Heart left ventricle (tissue), 16 donors: Measurements from ENCODE around the gene TNFAIP3. TPM values are rescaled to one million over a fixed set of nuclear protein-coding genes. Genes with fewer than 3 reads are reported as not detected.
A peak's percentile ranks its signal among the peaks of the same experiment; 100 is the strongest.

Experiments
- ATAC-seq, 4 donors: fragments of 200-7000 bp; cut with Tn5 transposase; one replicate each; pipeline ENCODE4 v1.9.1; 2020 to 2022; ENCODE audit warnings: moderate library complexity in 4 of 4, mild to moderate bottlenecking in 3 of 4, moderate number of reproducible peaks in 1 of 4
- DNase-seq, 5 donors: peaks; one replicate each; pipeline ENCODE4 v3.0.0-alpha.2; 2020
- H3K27ac ChIP-seq, 12 donors: fragments of 200-600 bp; sonication (generic) in 4 of 12; one replicate each; pipeline versions ENCODE4 v1.5.0 to v1.8.0; 2016 to 2022; ENCODE audit warnings: mild to moderate bottlenecking in 2 of 12
- H3K27me3 ChIP-seq, 9 donors: fragments of 200-600 bp; sonication (generic) in 2 of 9; one replicate each; pipeline versions ENCODE4 v1.5.1 to v1.8.0; 2016 to 2022; ENCODE audit warnings: mild to moderate bottlenecking in 3 of 9
- H3K36me3 ChIP-seq, 9 donors: fragments of 200-600 bp; sonication (generic) in 2 of 9; one replicate each; pipeline versions ENCODE4 v1.5.0 to v1.8.0; 2018 to 2022; ENCODE audit warnings: mild to moderate bottlenecking in 2 of 9
- H3K4me1 ChIP-seq, 12 donors: fragments of 200-600 bp; sonication (generic) in 4 of 12; one replicate each; pipeline versions ENCODE4 v1.5.0 to v1.8.0; 2016 to 2022; ENCODE audit warnings: mild to moderate bottlenecking in 3 of 12
- H3K4me3 ChIP-seq, 12 donors: fragments of 200-600 bp; sonication (generic) in 4 of 12; one replicate each; pipeline versions ENCODE4 v1.5.0 to v1.8.0; 2017 to 2022; ENCODE audit warnings: mild to moderate bottlenecking in 9 of 12, moderate library complexity in 4 of 12
- H3K9me3 ChIP-seq, 12 donors: fragments of 200-600 bp; sonication (generic) in 4 of 12; one replicate each; pipeline versions ENCODE4 v1.5.0 to v1.8.0; 2016 to 2022; ENCODE audit warnings: mild to moderate bottlenecking in 1 of 12
- POLR2A ChIP-seq, 2 donors: fragments of 450-650 bp; IDR thresholded peaks; one replicate each; pipeline ENCODE4 v1.6.1; 2017; ENCODE audit warnings: antibody characterized with exemption in 2 of 2, mild to moderate bottlenecking in 2 of 2, moderate library complexity in 2 of 2
- WGBS, 4 donors: extraction: QIAGEN DNeasy Blood & Tissue Kit in 2 of 4; methylation state at CpG; one replicate each; pipeline versions ENCODE4 v1.1.5 to v1.1.7; 2013 to 2018; 5-methylcytosine and 5-hydroxymethylcytosine counted together
- intact Hi-C, 10 donors: fragments of 100-400 bp; cut with DNase I; formaldehyde crosslinking; loops; one replicate each; pipeline versions ENCODE4 v1.11.1 to v1.14.2; 2022
- polyA plus RNA-seq, 2 donors: library from polyadenylated mRNA; stranded (reverse); fragments of 200-250 nt; gene quantifications; one replicate each; pipeline ENCODE4 v1.2.3, GENCODE V29; 2013
- total RNA-seq, 9 donors: library from RNA; depleted of rRNA in 2 of 9; stranded (reverse); fragments of >200 nt in 2 of 9; fragmentation: NEBNext Ultra II Directional in 3 of 9; extraction: Animal tissue kit (Norgen Biotek cat#: 25700) in 3 of 9; gene quantifications; one replicate each; pipeline versions ENCODE4 v1.1.0 to v1.2.4, GENCODE V29; 2016 to 2023
- TF ChIP-seq, protein P1 (sequence below), 12 donors: fragments of 200-600 bp; sonication (generic) in 4 of 12; IDR thresholded peaks; one replicate each; pipeline versions ENCODE4 v1.5.0 to v1.8.0; 2018 to 2022; ENCODE audit warnings: antibody characterized with exemption in 12 of 12, mild to moderate bottlenecking in 5 of 12
- donor health status: ischemic (EF 13 %, LVEDD 7.1; RV severe dilation, severe dysfunction).
- donor health status: healthy with polysubstance abuse.
- donor health status: DM: no; HTN: yes; CAD: no.
- donor health status: DM: no; HTN: no; CAD: no.
- donor health status: ischemic (EF 25% LVEDD 6.9; RV normal size, moderate dysfunction).
- donor health status: ischemic (EF 25% LVEDD 5.7; RV mildly dilated, moderate dysfunction).
- donor health status: healthy.
- donor health status: DM: yes; HTN: yes; CAD: no.
- donor health status: ischemic (EF 35%, LVEDD 5.7; RV mildly dilated, moderate dysfunction).
- donor health status: nonischemic (EF 11% LVEDD 7.7; RV severe dilation, severe dysfunction).
- donor health status: DM: yes; HTN: yes; CAD: no.
- donor health status: PGD.
- donor health status: ischemic (EF 29% LVEDD 5.4; RV normal size, mild dysfunction).
- donor health status: nonischemic (EF 23%, LVEDD 6.1; RV moderate dilation, normal function).

The TNFAIP3 gene
- total and polyA plus RNA-seq, 11 donors, result 3.0 to 33.7 (median 4.7) TPM

DNA sequence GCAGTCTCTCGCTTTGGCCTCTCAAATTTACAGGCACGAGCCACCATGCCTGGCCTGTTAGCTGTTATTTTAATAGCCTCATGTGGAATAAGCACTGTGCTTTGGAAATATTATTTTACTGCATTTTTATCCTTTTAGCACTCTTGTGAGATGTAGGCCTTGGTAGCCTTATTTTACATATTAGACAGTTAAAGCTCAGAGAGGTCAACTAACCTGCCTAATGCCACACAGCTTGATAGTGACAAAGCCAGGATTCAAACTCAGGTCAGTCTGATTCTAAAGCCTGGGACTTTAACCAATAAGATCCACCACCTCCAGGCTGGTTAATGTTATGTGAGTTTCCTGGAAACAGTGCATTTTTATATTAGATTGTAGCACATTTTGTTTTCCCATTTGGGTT, 9.5 kb downstream of the TNFAIP3 start:
- Histone ChIP-seq H3K9me3 (no peaks in the 10 kb centered on the region), H3K4me3 (no peak overlapping the region), H3K27me3 (no peaks in the 10 kb centered on the region), H3K4me1 (peaks cover 0 to 82% (median 28%) of the 10 kb centered on the region in 12 donors), H3K36me3 (peaks cover 0 to 89% (median 76%) of the 10 kb centered on the region in 9 donors), H3K27ac (no peak overlapping the region)
- ATAC-seq (no peak), DNase-seq (no peak)
- TF ChIP-seq POLR2A (IDR thresholded peaks at IDR 0.05), result no peak
- TF ChIP-seq, protein P1, sequence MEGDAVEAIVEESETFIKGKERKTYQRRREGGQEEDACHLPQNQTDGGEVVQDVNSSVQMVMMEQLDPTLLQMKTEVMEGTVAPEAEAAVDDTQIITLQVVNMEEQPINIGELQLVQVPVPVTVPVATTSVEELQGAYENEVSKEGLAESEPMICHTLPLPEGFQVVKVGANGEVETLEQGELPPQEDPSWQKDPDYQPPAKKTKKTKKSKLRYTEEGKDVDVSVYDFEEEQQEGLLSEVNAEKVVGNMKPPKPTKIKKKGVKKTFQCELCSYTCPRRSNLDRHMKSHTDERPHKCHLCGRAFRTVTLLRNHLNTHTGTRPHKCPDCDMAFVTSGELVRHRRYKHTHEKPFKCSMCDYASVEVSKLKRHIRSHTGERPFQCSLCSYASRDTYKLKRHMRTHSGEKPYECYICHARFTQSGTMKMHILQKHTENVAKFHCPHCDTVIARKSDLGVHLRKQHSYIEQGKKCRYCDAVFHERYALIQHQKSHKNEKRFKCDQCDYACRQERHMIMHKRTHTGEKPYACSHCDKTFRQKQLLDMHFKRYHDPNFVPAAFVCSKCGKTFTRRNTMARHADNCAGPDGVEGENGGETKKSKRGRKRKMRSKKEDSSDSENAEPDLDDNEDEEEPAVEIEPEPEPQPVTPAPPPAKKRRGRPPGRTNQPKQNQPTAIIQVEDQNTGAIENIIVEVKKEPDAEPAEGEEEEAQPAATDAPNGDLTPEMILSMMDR (IDR thresholded peaks at IDR 0.05), result no peak
- 94 to 98% (median 97%) methylated on average over 2 of the region's 2 CpGs for WGBS, 4 donors
- intact Hi-C loops, result loop anchor here in 3 of 10 donors (5.0 to 10.0 kb wide), 2 partner anchors 58 to 66 kb away; no protein-coding TSS in a partner anchor

DNA sequence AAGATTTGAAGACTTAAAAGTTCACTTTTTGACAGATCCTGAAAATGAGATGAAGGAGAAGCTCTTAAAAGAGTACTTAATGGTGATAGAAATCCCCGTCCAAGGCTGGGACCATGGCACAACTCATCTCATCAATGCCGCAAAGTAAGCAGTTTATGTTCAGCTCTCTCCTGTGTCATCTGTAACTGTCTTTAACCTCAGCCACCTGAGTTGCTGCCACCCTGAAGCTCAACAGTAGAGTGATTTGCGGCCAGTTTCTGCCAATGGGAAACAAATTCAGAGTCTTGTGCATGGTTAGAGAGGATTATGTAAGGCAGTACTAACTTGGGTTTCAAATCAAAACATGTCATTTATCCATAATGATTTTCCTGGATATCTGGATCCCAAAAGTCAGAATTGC, 10.1 kb downstream of the TNFAIP3 start:
- H3K27ac ChIP-seq, result peak overlapping the region in 1 of 12 donors; percentile 47
- no peaks in the 10 kb centered on the region for H3K27me3 ChIP-seq
- TF ChIP-seq POLR2A (IDR thresholded peaks at IDR 0.05), result no peak
- TF ChIP-seq, protein P1 (IDR thresholded peaks at IDR 0.05), result no peak
- H3K4me3 ChIP-seq, result no peak overlapping the region
- intact Hi-C loops, result loop anchor here in 3 of 10 donors (5.0 to 10.0 kb wide), 2 partner anchors 58 to 65 kb away; no protein-coding TSS in a partner anchor
- no peak for DNase-seq
- H3K36me3 ChIP-seq, result peaks cover 0 to 89% (median 81%) of the 10 kb centered on the region in 9 donors
- WGBS, 4 donors, result 96 to 98% (median 97%) methylated on average over 3 of the region's 3 CpGs
- H3K4me1 ChIP-seq, result peaks cover 0 to 82% (median 26%) of the 10 kb centered on the region in 12 donors
- no peak for ATAC-seq
- H3K9me3 ChIP-seq, result no peaks in the 10 kb centered on the region

DNA sequence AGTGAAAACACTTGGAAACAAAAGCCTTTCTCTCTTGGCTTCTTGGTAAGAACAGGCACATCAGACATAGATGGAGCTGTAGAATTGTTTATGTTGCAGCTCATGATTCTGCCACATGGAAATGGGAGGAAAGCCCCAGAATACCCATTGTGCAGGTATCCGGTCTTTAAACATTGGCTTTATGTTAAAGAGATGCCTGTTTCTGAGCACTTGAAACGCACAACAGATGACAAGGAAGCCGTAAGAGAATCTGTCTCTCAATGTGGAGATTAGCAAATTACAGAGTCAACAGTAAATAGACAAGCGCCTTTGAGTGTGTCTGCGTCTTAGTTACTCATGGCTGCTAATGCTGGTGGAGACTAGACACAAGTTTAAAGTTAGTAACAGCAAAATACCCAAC, 10.5 kb downstream of the TNFAIP3 start:
- H3K4me1 ChIP-seq, result peaks cover 0 to 82% (median 21%) of the 10 kb centered on the region in 12 donors
- ATAC-seq (no peak), DNase-seq (no peak)
- no peak overlapping the region for H3K4me3 ChIP-seq
- TF ChIP-seq POLR2A (IDR thresholded peaks at IDR 0.05), result no peak
- TF ChIP-seq, protein P1 (IDR thresholded peaks at IDR 0.05), result no peak
- H3K36me3 ChIP-seq, result peaks cover 0 to 91% (median 86%) of the 10 kb centered on the region in 9 donors
- intact Hi-C loops, result loop anchor here in 3 of 10 donors (5.0 to 10.0 kb wide), 2 partner anchors 57 to 65 kb away; no protein-coding TSS in a partner anchor
- H3K27ac ChIP-seq, result peak overlapping the region in 1 of 12 donors; percentile 47
- 95 to 98% (median 97%) methylated on average over 5 of the region's 5 CpGs for WGBS, 4 donors
- no peaks in the 10 kb centered on the region for H3K9me3 ChIP-seq
- H3K27me3 ChIP-seq, result no peaks in the 10 kb centered on the region

DNA sequence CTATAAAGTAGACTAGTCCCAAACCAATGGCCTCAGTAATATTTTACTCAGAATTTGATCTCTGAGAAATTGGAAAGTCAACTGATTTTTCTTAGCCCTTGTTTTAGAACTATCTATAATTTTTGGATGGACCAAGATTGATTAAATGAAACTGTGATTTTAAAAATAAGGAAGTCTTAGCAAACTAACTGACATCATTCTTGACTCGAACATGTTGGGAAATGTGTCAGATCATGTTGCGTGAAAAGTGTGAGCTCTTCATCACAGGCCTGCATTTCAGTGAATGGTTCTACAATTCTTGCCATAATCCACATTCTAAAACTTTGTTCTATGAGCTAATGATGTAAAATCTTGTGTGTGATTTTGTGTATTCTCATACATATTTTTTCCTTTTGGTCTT, 11.0 kb downstream of the TNFAIP3 start:
- WGBS, 4 donors, result 79 to 87% (median 86%) methylated on average over 2 of the region's 2 CpGs
- intact Hi-C loops, result loop anchor here in 3 of 10 donors (5.0 to 10.0 kb wide), 2 partner anchors 57 to 64 kb away; no protein-coding TSS in a partner anchor
- TF ChIP-seq, protein P1 (IDR thresholded peaks at IDR 0.05), result no peak
- no peak for TF ChIP-seq POLR2A (IDR thresholded peaks at IDR 0.05)
- Histone ChIP-seq H3K27me3 (no peaks in the 10 kb centered on the region), H3K36me3 (peaks cover 0 to 95% (median 89%) of the 10 kb centered on the region in 9 donors), H3K4me1 (peaks cover 0 to 82% (median 19%) of the 10 kb centered on the region in 12 donors), H3K9me3 (no peaks in the 10 kb centered on the region), H3K27ac (peak overlapping the region in 3 of 12 donors; percentile 41 to 55 (median 47)), H3K4me3 (no peak overlapping the region)
- DNase-seq (no peak), ATAC-seq (no peak)
